Measurements from ENCODE around the gene LRRC63.

The LRRC63 gene

GRCh38 chr13:46185634-46186033 lies 26.1 kb upstream of the LRRC63 start:
- in situ Hi-C loops (cut with HindIII; ENCODE audit: low sequenced_read_pairs) = no loop called here
- no peak for DNase-seq (ENCODE audit: low read depth)
- TF ChIP-seq CTCF (IDR thresholded peaks at IDR 0.05; ENCODE audit: low read depth, low read length, missing control alignments) = no peak
- H3K4me3 ChIP-seq (ENCODE audit: low read depth, low read length) = no peak overlapping the region

GRCh38 chr13:46192412-46192811 lies 19.3 kb upstream of the LRRC63 start:
- DNase-seq (ENCODE audit: low read depth) = no peak
- TF ChIP-seq CTCF (IDR thresholded peaks at IDR 0.05; ENCODE audit: low read depth, low read length, missing control alignments) = no peak
- in situ Hi-C loops (cut with HindIII; ENCODE audit: low sequenced_read_pairs) = no loop called here
- no peak overlapping the region for H3K4me3 ChIP-seq (ENCODE audit: low read depth, low read length)

- no peak overlapping the region for H3K4me3 ChIP-seq (ENCODE audit: low read depth, low read length)
- no peak for TF ChIP-seq CTCF (IDR thresholded peaks at IDR 0.05; ENCODE audit: low read depth, low read length, missing control alignments)
- in situ Hi-C loops (cut with HindIII; ENCODE audit: low sequenced_read_pairs) = no loop called here
- no peak for DNase-seq (ENCODE audit: low read depth)
These were observed 16.7 kb upstream of the LRRC63 start for GRCh38 chr13:46195016-46195415.

- in situ Hi-C loops (cut with HindIII; ENCODE audit: low sequenced_read_pairs) = no loop called here
- no peak for TF ChIP-seq CTCF (IDR thresholded peaks at IDR 0.05; ENCODE audit: low read depth, low read length, missing control alignments)
- H3K4me3 ChIP-seq (ENCODE audit: low read depth, low read length) = no peak overlapping the region
- no peak for DNase-seq (ENCODE audit: low read depth)
These were observed 14.3 kb upstream of the LRRC63 start for GRCh38 chr13:46197299-46198048.

GRCh38 chr13:46198696-46199193 lies 13.0 kb upstream of the LRRC63 start:
- H3K4me3 ChIP-seq (ENCODE audit: low read depth, low read length) = no peak overlapping the region
- TF ChIP-seq CTCF (IDR thresholded peaks at IDR 0.05; ENCODE audit: low read depth, low read length, missing control alignments) = no peak
- no peak for DNase-seq (ENCODE audit: low read depth)
- in situ Hi-C loops (cut with HindIII; ENCODE audit: low sequenced_read_pairs) = no loop called here

- DNase-seq (ENCODE audit: low read depth) = no peak
- no peak overlapping the region for H3K4me3 ChIP-seq (ENCODE audit: low read depth, low read length)
- in situ Hi-C loops (cut with HindIII; ENCODE audit: low sequenced_read_pairs) = no loop called here
- TF ChIP-seq CTCF (IDR thresholded peaks at IDR 0.05; ENCODE audit: low read depth, low read length, missing control alignments) = no peak
These were observed 9.4 kb upstream of the LRRC63 start for GRCh38 chr13:46202188-46202795.
